IMR-90 (cell line): ENCODE measurements around the gene GJA5. TPM values are rescaled to one million over a fixed set of nuclear protein-coding genes. Genes with fewer than 3 reads are reported as not detected.

Experiments used
- ATAC-seq: fragments of 200-7000 bp; cut with Tn5 transposase; 2 replicates; pipeline ENCODE4 v1.9.1; 2020; ENCODE audit warnings: low read depth, mild to moderate bottlenecking, moderate library complexity
- BruUV-seq: library from RNA; stranded (reverse); fragments of 400-500 nt; replicated peaks from 2 replicates; lab custom pipeline; 2021; lab: Mats Ljungman, UMichigan
- CTCF ChIA-PET: fragments of 300-600 bp; formaldehyde crosslinking; extraction: SDS; loops from one replicate; lab custom pipeline; 2021; ENCODE audit warnings: antibody characterized with exemption; lab: Yijun Ruan, JAX
- POLR2A ChIA-PET: fragments of 300-600 bp; sonication (Branson Sonifier 250); formaldehyde crosslinking; loops from one replicate; lab custom pipeline; 2022; ENCODE audit warnings: antibody characterized with exemption; ENCODE audit not compliant: unreplicated experiment; lab: Charles Lee
- DNase-seq: peaks from one replicate; pipeline ENCODE4 v3.0.0; 2013
- H2AFZ ChIP-seq: replicated peaks from 2 replicates; pipeline ENCODE3; 2013; ENCODE audit warnings: low read length, mild to moderate bottlenecking; ENCODE audit not compliant: poor library complexity
- H2AK5ac ChIP-seq: 2 replicates; pipeline ENCODE4 v1.6.1; 2013; ENCODE audit warnings: low read depth, low read length, inconsistent platforms
- H2AK9ac ChIP-seq: replicated peaks from 2 replicates; pipeline ENCODE3; 2013; ENCODE audit warnings: mild to moderate bottlenecking, low read depth, low read length, moderate library complexity; ENCODE audit not compliant: poor library complexity
- H2BK120ac ChIP-seq: 2 replicates; pipeline ENCODE4 v1.6.1; 2013; ENCODE audit warnings: low read depth, low read length, inconsistent platforms
- H2BK15ac ChIP-seq: 3 replicates; pipeline ENCODE4 v1.6.1; 2013; ENCODE audit warnings: low read depth, low read length, inconsistent platforms
- H2BK20ac ChIP-seq: 2 replicates; pipeline ENCODE4 v1.6.1; 2013; ENCODE audit warnings: low read depth, mild to moderate bottlenecking, inconsistent platforms, low read length, moderate library complexity
- H2BK5ac ChIP-seq: 2 replicates; pipeline ENCODE4 v1.6.1; 2013; ENCODE audit warnings: mild to moderate bottlenecking, low read depth, low read length, inconsistent platforms; ENCODE audit not compliant: poor library complexity, severe bottlenecking
- H3K14ac ChIP-seq: replicated peaks from 2 replicates; pipeline ENCODE4 v1.6.1; 2013; ENCODE audit warnings: low read depth, low read length, inconsistent platforms
- H3K18ac ChIP-seq: 2 replicates; pipeline ENCODE4 v1.6.1; 2013; ENCODE audit warnings: low read depth, low read length, control low read depth
- H3K23ac ChIP-seq: 2 replicates; pipeline ENCODE4 v1.6.1; 2013; ENCODE audit warnings: low read depth, low read length, inconsistent platforms
- H3K27ac ChIP-seq: 2 replicates; pipeline ENCODE4 v1.5.1; 2013; ENCODE audit warnings: mild to moderate bottlenecking, control low read depth, low read length; ENCODE audit not compliant: insufficient read depth
- H3K27me3 ChIP-seq: 2 replicates; pipeline ENCODE4 v1.6.1; 2013; ENCODE audit warnings: low read length; ENCODE audit not compliant: control insufficient read depth, insufficient read depth
- H3K36me3 ChIP-seq: 2 replicates; pipeline ENCODE4 v1.6.1; 2013; ENCODE audit warnings: low read length, mixed read lengths; ENCODE audit not compliant: control insufficient read depth, insufficient read depth
- H3K4ac ChIP-seq: 2 replicates; pipeline ENCODE4 v1.6.1; 2013; ENCODE audit warnings: low read depth, low read length, inconsistent platforms
- H3K4me1 ChIP-seq: 2 replicates; pipeline ENCODE4 v1.6.1; 2013; ENCODE audit warnings: low read length, mixed read lengths; ENCODE audit not compliant: control insufficient read depth, insufficient read depth
- H3K4me2 ChIP-seq: 2 replicates; pipeline ENCODE4 v1.6.1; 2013; ENCODE audit warnings: low read depth, mild to moderate bottlenecking, control low read depth, low read length, moderate library complexity
- H3K4me3 ChIP-seq: 2 replicates; pipeline ENCODE4 v1.5.1; 2013; ENCODE audit warnings: low read depth, mild to moderate bottlenecking, control low read depth, low read length, moderate library complexity; ENCODE audit not compliant: insufficient read depth
- H3K56ac ChIP-seq: 2 replicates; pipeline ENCODE4 v1.6.1; 2013; ENCODE audit warnings: low read length, inconsistent platforms; ENCODE audit not compliant: insufficient read depth; ENCODE audit errors: extremely low read depth
- H3K79me1 ChIP-seq, 2 experiments: 2 replicates each; pipeline ENCODE4 v1.6.1; 2013; ENCODE audit warnings: low read length in 2 of 2, inconsistent platforms in 1 of 2, low read depth in 1 of 2
- H3K9ac ChIP-seq: 2 replicates; pipeline ENCODE4 v1.6.1; 2013; ENCODE audit warnings: low read depth, low read length, control low read depth
- H3K9me1 ChIP-seq: 2 replicates; pipeline ENCODE4 v1.6.1; 2013; ENCODE audit warnings: low read length, inconsistent platforms; ENCODE audit not compliant: insufficient read depth
- H3K9me3 ChIP-seq: 2 replicates; pipeline ENCODE4 v1.6.1; 2013; ENCODE audit warnings: low read length; ENCODE audit not compliant: control insufficient read depth, insufficient read depth
- H4K20me1 ChIP-seq: 2 replicates; pipeline ENCODE4 v1.6.1; 2013; ENCODE audit warnings: low read length, inconsistent platforms; ENCODE audit not compliant: insufficient read depth
- H4K5ac ChIP-seq: 2 replicates; pipeline ENCODE4 v1.6.1; 2013; ENCODE audit warnings: mild to moderate bottlenecking, low read depth, low read length, control low read depth
- H4K8ac ChIP-seq, 2 experiments: 2 replicates each; pipeline ENCODE4 v1.6.1; 2013; ENCODE audit warnings: low read depth in 2 of 2, low read length in 2 of 2, control low read depth in 1 of 2, inconsistent platforms in 1 of 2
- H4K91ac ChIP-seq: 2 replicates; pipeline ENCODE4 v1.6.1; 2013; ENCODE audit warnings: low read depth, low read length, inconsistent platforms; ENCODE audit not compliant: insufficient read depth
- BHLHE40 ChIP-seq: fragments of 150-350 bp; IDR thresholded peaks from 2 replicates; pipeline ENCODE4 v1.6.1; 2016; ENCODE audit warnings: mild to moderate bottlenecking, low read depth, low read length
- CEBPB ChIP-seq: IDR thresholded peaks from 2 replicates; pipeline ENCODE4 v1.6.1; 2012; ENCODE audit warnings: low read depth, low read length, improper control_type of control experiment
- CHD1 ChIP-seq: IDR thresholded peaks from 2 replicates; pipeline ENCODE4 v1.6.1; 2012; ENCODE audit warnings: low read depth, low read length, improper control_type of control experiment
- ELK1 ChIP-seq: fragments of 150-350 bp; IDR thresholded peaks from 2 replicates; pipeline ENCODE4 v1.6.1; 2016; ENCODE audit warnings: low read depth, mild to moderate bottlenecking, low read length, moderate library complexity, borderline replicate concordance
- FOS ChIP-seq: fragments of 150-350 bp; IDR thresholded peaks from 2 replicates; pipeline ENCODE4 v1.6.1; 2016; ENCODE audit warnings: low read depth, low read length
- MAZ ChIP-seq: IDR thresholded peaks from 2 replicates; pipeline ENCODE4 v1.6.1; 2012; ENCODE audit warnings: low read depth, mild to moderate bottlenecking, low read length, improper control_type of control experiment, moderate library complexity, borderline replicate concordance
- MXI1 ChIP-seq: IDR thresholded peaks from 2 replicates; pipeline ENCODE4 v1.6.1; 2012; ENCODE audit warnings: low read depth, mild to moderate bottlenecking, low read length, moderate library complexity, borderline replicate concordance
- NFE2L2 ChIP-seq: fragments of 150-350 bp; IDR thresholded peaks from 2 replicates; pipeline ENCODE4 v1.6.1; 2016; ENCODE audit warnings: low read depth, mild to moderate bottlenecking, low read length
- RAD21 ChIP-seq: IDR thresholded peaks from 2 replicates; pipeline ENCODE4 v1.6.1; 2012; ENCODE audit warnings: low read length, improper control_type of control experiment
- SMC3 ChIP-seq: fragments of 150-350 bp; IDR thresholded peaks from 2 replicates; pipeline ENCODE4 v1.6.1; 2016; ENCODE audit warnings: low read depth, mild to moderate bottlenecking, antibody characterized with exemption, low read length, moderate library complexity
- WGBS, 2 experiments: methylation state at CpG; one replicate each; pipeline versions ENCODE4 v1.1.5 to v1.1.7; 2013; ENCODE audit warnings: missing lambda C conversion rate in 2 of 2; ENCODE audit not compliant: insufficient read length in 1 of 2; ENCODE audit errors: extremely low coverage in 2 of 2; 5-methylcytosine and 5-hydroxymethylcytosine counted together
- dilution Hi-C: fragments of 300-500 bp; cut with HindIII; formaldehyde crosslinking; loops from one replicate; pipeline ENCODE4 v1.14.3; 2018; ENCODE audit warnings: low sequenced_read_pairs; ENCODE audit not compliant: unreplicated experiment
- in situ Hi-C: fragments of 300-500 bp; cut with MboI; formaldehyde crosslinking; loops from 3 replicates; pipeline ENCODE4 v1.14.3; 2019; ENCODE audit warnings: low sequenced_read_pairs, inconsistent platforms, mixed read lengths
- intact Hi-C: fragments of 100-400 bp; cut with micrococcal nuclease; formaldehyde crosslinking; loops from 2 replicates; pipeline ENCODE4 v1.10.0; 2022
- polyA plus RNA-seq, 3 experiments: library from polyadenylated mRNA; depleted of rRNA; stranded (reverse); fragments of >200 nt; gene quantifications; 2 replicates each; pipeline ENCODE4 v1.2.3, GENCODE V29; 2012; ENCODE audit warnings: low replicate concordance in 1 of 3
- total RNA-seq: library from RNA; depleted of rRNA; stranded (reverse); fragments of >200 nt; gene quantifications from 2 replicates; pipeline ENCODE4 v1.2.3, GENCODE V29; 2012
- TF ChIP-seq, protein P1 (sequence below): conservative IDR thresholded peaks from 2 replicates; pipeline ENCODE4 v1.5.1; 2012; ENCODE audit warnings: mild to moderate bottlenecking, low read depth, low read length, improper control_type of control experiment

GJA5 gene
- total and polyA plus RNA-seq, 2 of the 4 experiments (the other 2 are of a cell fraction), result not detected

DNA sequence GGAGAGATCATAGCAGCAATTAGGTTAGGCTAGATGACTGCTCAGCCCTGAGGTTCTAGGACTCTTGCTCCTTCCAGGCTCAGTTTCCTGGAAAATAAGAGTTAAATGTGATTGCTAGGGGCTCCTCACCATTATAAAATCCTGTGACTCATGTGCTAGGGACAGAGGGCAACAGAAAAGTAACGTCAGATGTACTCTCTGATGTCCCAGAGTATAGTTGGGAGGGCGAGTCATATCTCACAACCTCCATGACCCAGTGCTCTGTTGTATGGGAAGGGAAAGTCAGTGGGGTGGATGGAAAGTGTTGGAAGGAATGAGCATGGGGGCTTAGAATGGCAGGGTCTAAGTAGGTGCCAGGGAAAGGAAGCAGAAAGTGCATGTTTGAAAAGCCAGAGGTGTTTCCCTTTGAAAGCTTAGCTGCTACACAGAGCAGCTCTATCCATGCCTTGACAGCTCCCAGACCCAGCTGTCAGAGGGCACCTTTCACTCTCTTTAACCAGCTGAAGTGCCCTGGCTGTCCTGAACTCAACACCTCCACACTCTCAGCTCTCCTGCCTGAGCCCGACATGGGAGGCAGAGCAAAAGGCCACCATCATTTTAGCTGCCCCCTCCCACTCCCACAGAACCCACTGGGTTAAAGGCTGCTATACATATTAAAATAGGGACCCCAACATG lies 11.6 kb downstream of the GJA5 start:
- in situ Hi-C loops, result no loop called here
- no peak overlapping the region for H4K91ac ChIP-seq
- no peak overlapping the region for H2BK5ac ChIP-seq
- dilution Hi-C loops, result no loop called here
- ATAC-seq, result no peak
- no peak overlapping the region for H2AK5ac ChIP-seq
- H3K9me1 ChIP-seq, result no peaks in the 10 kb centered on the region
- H3K14ac ChIP-seq, result no peak overlapping the region
- TF ChIP-seq SMC3 (no peak), FOS (no peak), CEBPB (no peak), MXI1 (no peak), ELK1 (no peak), CHD1 (no peak), NFE2L2 (no peak), MAZ (no peak), BHLHE40 (no peak), RAD21 (no peak)
- TF ChIP-seq, protein P1, sequence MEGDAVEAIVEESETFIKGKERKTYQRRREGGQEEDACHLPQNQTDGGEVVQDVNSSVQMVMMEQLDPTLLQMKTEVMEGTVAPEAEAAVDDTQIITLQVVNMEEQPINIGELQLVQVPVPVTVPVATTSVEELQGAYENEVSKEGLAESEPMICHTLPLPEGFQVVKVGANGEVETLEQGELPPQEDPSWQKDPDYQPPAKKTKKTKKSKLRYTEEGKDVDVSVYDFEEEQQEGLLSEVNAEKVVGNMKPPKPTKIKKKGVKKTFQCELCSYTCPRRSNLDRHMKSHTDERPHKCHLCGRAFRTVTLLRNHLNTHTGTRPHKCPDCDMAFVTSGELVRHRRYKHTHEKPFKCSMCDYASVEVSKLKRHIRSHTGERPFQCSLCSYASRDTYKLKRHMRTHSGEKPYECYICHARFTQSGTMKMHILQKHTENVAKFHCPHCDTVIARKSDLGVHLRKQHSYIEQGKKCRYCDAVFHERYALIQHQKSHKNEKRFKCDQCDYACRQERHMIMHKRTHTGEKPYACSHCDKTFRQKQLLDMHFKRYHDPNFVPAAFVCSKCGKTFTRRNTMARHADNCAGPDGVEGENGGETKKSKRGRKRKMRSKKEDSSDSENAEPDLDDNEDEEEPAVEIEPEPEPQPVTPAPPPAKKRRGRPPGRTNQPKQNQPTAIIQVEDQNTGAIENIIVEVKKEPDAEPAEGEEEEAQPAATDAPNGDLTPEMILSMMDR, result no peak
- no peak overlapping the region for H2AK9ac ChIP-seq
- intact Hi-C loops, result no loop called here
- no peak overlapping the region for H3K4me2 ChIP-seq
- H4K5ac ChIP-seq, result no peak overlapping the region
- H3K27me3 ChIP-seq, result no peaks in the 10 kb centered on the region; the same call in 1 of the 2 replicates
- BruUV-seq, result no TSS peak
- H2BK20ac ChIP-seq, result no peak overlapping the region
- H2BK15ac ChIP-seq, result no peak overlapping the region
- H2AFZ ChIP-seq, result no peak overlapping the region
- H3K36me3 ChIP-seq, result no peaks in the 10 kb centered on the region
- no peak overlapping the region for H3K4ac ChIP-seq
- no peak for DNase-seq
- H3K27ac ChIP-seq, result no peak overlapping the region
- no peak overlapping the region for H2BK120ac ChIP-seq
- H3K79me1 ChIP-seq, result no peaks in the 10 kb centered on the region
- no peaks in the 10 kb centered on the region for H3K9me3 ChIP-seq
- H3K18ac ChIP-seq, result no peak overlapping the region
- no peak overlapping the region for H3K56ac ChIP-seq
- no peaks in the 10 kb centered on the region for H4K20me1 ChIP-seq
- H4K8ac ChIP-seq, result no peak overlapping the region
- H3K23ac ChIP-seq, result no peak overlapping the region
- CTCF ChIA-PET, result no interaction called here
- WGBS, 2 experiments, result no CpG with 5 or more reads among the region's 3 CpGs
- no peak overlapping the region for H3K4me3 ChIP-seq
- H3K4me1 ChIP-seq, result no peaks in the 10 kb centered on the region
- H3K9ac ChIP-seq, result no peak overlapping the region
- POLR2A ChIA-PET, result no interaction called here
